Panc1 (cell line): ENCODE measurements around the gene FCRL2. TPM values are rescaled to one million over a fixed set of nuclear protein-coding genes. Genes with fewer than 3 reads are reported as not detected.

Experiments used
- ATAC-seq: fragments of 200-7000 bp; cut with Tn5 transposase; 2 replicates; pipeline ENCODE4 v1.9.1; 2020; ENCODE audit warnings: mild to moderate bottlenecking, moderate library complexity
- BruUV-seq: library from RNA; stranded (reverse); fragments of 400-500 nt; replicated peaks from 2 replicates; lab custom pipeline; 2021; lab: Mats Ljungman, UMichigan
- CTCF ChIA-PET: fragments of 300-600 bp; sonication (Branson Sonifier 250); formaldehyde crosslinking; loops from one replicate; lab custom pipeline; 2022; ENCODE audit warnings: antibody characterized with exemption; lab: Charles Lee
- POLR2A ChIA-PET: fragments of 300-600 bp; sonication (Branson Sonifier 250); formaldehyde crosslinking; loops from one replicate; lab custom pipeline; 2022; ENCODE audit warnings: antibody characterized with exemption; lab: Charles Lee
- DNase-seq: peaks from one replicate; pipeline ENCODE4 v3.0.0-alpha.2; 2010; ENCODE audit warnings: low read depth, low spot score
- H3K27ac ChIP-seq: 2 replicates; pipeline ENCODE4 v1.5.1; 2011; ENCODE audit warnings: mild to moderate bottlenecking, low read length, inconsistent platforms
- H3K27me3 ChIP-seq: fragments of 200-500 bp; sonication (Bioruptor generic); 2 replicates; pipeline ENCODE4 v1.6.0; 2014; ENCODE audit warnings: low read length, inconsistent platforms; ENCODE audit not compliant: control insufficient read depth, insufficient read depth
- H3K36me3 ChIP-seq: fragments of 200-500 bp; sonication (Bioruptor generic); 2 replicates; pipeline ENCODE4 v1.5.1; 2014; ENCODE audit warnings: inconsistent platforms, mild to moderate bottlenecking, low read length, moderate library complexity; ENCODE audit not compliant: control insufficient read depth, insufficient read depth
- H3K4me1 ChIP-seq: 2 replicates; pipeline ENCODE4 v1.5.1; 2011; ENCODE audit warnings: inconsistent platforms, mild to moderate bottlenecking, low read length, moderate library complexity; ENCODE audit not compliant: control insufficient read depth, insufficient read depth
- H3K4me3 ChIP-seq, 2 experiments: 2 replicates each; pipeline ENCODE4 v1.5.1; 2011 to 2012; ENCODE audit warnings: low read depth in 2 of 2, low read length in 2 of 2, mild to moderate bottlenecking in 2 of 2, inconsistent platforms in 1 of 2, moderate library complexity in 1 of 2
- H3K9me3 ChIP-seq: fragments of 200-500 bp; sonication (Bioruptor generic); 2 replicates; pipeline ENCODE4 v1.5.1; 2014; ENCODE audit warnings: low read depth, mild to moderate bottlenecking, inconsistent platforms, low read length, moderate library complexity; ENCODE audit not compliant: control insufficient read depth, insufficient read depth
- CTCF ChIP-seq: fragments of 450-650 bp; IDR thresholded peaks from 2 replicates; pipeline ENCODE4 v1.5.1; 2017; ENCODE audit warnings: mild to moderate bottlenecking
- POLR2AphosphoS5 ChIP-seq: IDR thresholded peaks from 2 replicates; pipeline ENCODE4 v1.6.1; 2012; ENCODE audit warnings: mild to moderate bottlenecking, low read depth, low read length, moderate library complexity
- REST ChIP-seq, 2 experiments: IDR thresholded peaks; 2 replicates each; pipeline ENCODE4 v1.6.1; 2011 to 2012; ENCODE audit warnings: low read depth in 2 of 2, control low read depth in 1 of 2, low read length in 1 of 2, mild to moderate bottlenecking in 1 of 2, moderate library complexity in 1 of 2; ENCODE audit not compliant: insufficient read depth in 1 of 2
- SIN3A ChIP-seq: IDR thresholded peaks from 2 replicates; pipeline ENCODE4 v1.6.1; 2012; ENCODE audit warnings: low read depth, mild to moderate bottlenecking, low read length, moderate library complexity, borderline replicate concordance; ENCODE audit not compliant: insufficient read depth
- TCF7L2 ChIP-seq: IDR thresholded peaks from 2 replicates; pipeline ENCODE4 v1.6.1; 2011; ENCODE audit warnings: mild to moderate bottlenecking, low read depth, low read length, inconsistent platforms
- in situ Hi-C: cut with HindIII; loops from 2 replicates; pipeline ENCODE4 v1.10.0; 2016; ENCODE audit warnings: low sequenced_read_pairs, low pct_unique_long_range_greater_than_20kb
- intact Hi-C: fragments of 100-400 bp; cut with micrococcal nuclease; formaldehyde crosslinking; loops from one replicate; pipeline ENCODE4 v1.10.0; 2022; ENCODE audit not compliant: unreplicated experiment
- total RNA-seq: library from RNA; stranded (reverse); gene quantifications from one replicate; pipeline ENCODE4 v1.2.1, GENCODE V29; 2021; ENCODE audit not compliant: unreplicated experiment

The FCRL2 gene
- total RNA-seq, 1 experiment from 2014 or later = not detected

GRCh38 chr1:157732755-157733154 is 44.2 kb downstream of the FCRL2 start:
- ChIA-PET POLR2A (no interaction called here), CTCF (no interaction called here)
- in situ Hi-C loops = no loop called here
- intact Hi-C loops = no loop called here
- no peak for ATAC-seq
- Histone ChIP-seq H3K4me3 (no peak overlapping the region), H3K27me3 (no peaks in the 10 kb centered on the region), H3K4me1 (no peaks in the 10 kb centered on the region), H3K27ac (no peak overlapping the region), H3K9me3 (no peaks in the 10 kb centered on the region), H3K36me3 (no peaks in the 10 kb centered on the region)
- DNase-seq = no peak
- BruUV-seq = no TSS peak
- no peak for TF ChIP-seq REST (IDR thresholded peaks at IDR 0.05; ENCODE audit: insufficient read depth in 1 of 2, low read depth in 2 of 2, low read length in 1 of 2)
- no peak for TF ChIP-seq POLR2AphosphoS5
- TF ChIP-seq CTCF = no peak
- TF ChIP-seq TCF7L2 = no peak
- no peak for TF ChIP-seq SIN3A

- ATAC-seq (no peak), DNase-seq (no peak)
- ChIA-PET CTCF (no interaction called here), POLR2A (no interaction called here)
- Histone ChIP-seq H3K27ac (no peak overlapping the region), H3K9me3 (no peaks in the 10 kb centered on the region), H3K4me3 (no peak overlapping the region), H3K4me1 (no peaks in the 10 kb centered on the region), H3K36me3 (no peaks in the 10 kb centered on the region), H3K27me3 (no peaks in the 10 kb centered on the region)
- intact Hi-C loops = no loop called here
- in situ Hi-C loops = no loop called here
- no TSS peak for BruUV-seq
- TF ChIP-seq TCF7L2 = no peak
These were observed 51.7 kb downstream of the FCRL2 start for GRCh38 chr1:157725221-157725577.

- no peak for ATAC-seq
- POLR2A ChIA-PET = no interaction called here
These were observed 52.3 kb downstream of the FCRL2 start for GRCh38 chr1:157724537-157725220.

More at GRCh38 chr1:157724537-157725220, 52.3 kb downstream of the FCRL2 start:
- DNase-seq = no peak
- intact Hi-C loops = no loop called here
- TF ChIP-seq POLR2AphosphoS5 = no peak
- no peak for TF ChIP-seq CTCF
- in situ Hi-C loops = no loop called here
- Histone ChIP-seq H3K9me3 (no peaks in the 10 kb centered on the region), H3K27me3 (no peaks in the 10 kb centered on the region), H3K36me3 (no peaks in the 10 kb centered on the region), H3K4me1 (no peaks in the 10 kb centered on the region), H3K4me3 (no peak overlapping the region), H3K27ac (no peak overlapping the region)
- CTCF ChIA-PET = interaction anchor here (0.7 kb wide), 1 partner anchor 316 kb away, joined by 5 read pairs; no protein-coding TSS in a partner anchor
- BruUV-seq = no TSS peak
